CD4-positive, alpha-beta T cell treated with Interleukin-17A for 4 hours (primary cell): ENCODE measurements around the gene CUL5.
"Not testable (repeated sequence)": the region's sequence is repeated elsewhere in the genome, so short reads cannot be mapped to it uniquely, and the experiment has no call there.

ENCODE experiments used
- DNase-seq: peaks from one replicate; pipeline ENCODE4 v3.0.0-alpha.2; 2020; ENCODE audit warnings: mixed read lengths

Gene CUL5

DNA sequence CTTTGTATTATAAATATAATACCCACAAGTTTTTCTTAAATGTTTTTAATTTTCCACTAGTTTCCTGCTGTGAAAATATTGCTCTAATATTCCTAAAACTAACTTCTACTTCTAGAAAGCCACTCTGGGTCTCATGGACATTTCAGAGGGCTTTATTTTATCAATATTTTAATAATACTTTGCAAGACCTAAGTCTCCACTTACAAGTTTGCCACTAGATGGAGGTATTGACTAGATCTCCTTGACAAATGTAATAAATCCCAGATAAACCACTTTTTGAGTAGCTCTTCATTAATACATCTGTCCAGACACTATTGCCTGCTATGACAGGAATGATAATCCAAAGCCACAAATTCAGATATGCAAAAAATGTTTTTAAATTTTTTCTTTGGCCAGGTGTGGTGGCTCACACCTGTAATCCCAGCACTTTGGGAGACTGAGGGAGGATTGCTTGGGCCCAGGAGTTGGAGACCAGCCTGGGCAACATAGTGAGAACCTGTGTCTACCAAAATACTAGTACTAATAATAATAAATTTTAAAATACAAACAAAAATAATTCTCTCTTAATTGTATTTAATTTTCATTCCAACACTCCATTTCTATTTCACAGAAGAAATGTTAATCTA, 109.2 kb downstream of the CUL5 start:
- no peak for DNase-seq

DNA sequence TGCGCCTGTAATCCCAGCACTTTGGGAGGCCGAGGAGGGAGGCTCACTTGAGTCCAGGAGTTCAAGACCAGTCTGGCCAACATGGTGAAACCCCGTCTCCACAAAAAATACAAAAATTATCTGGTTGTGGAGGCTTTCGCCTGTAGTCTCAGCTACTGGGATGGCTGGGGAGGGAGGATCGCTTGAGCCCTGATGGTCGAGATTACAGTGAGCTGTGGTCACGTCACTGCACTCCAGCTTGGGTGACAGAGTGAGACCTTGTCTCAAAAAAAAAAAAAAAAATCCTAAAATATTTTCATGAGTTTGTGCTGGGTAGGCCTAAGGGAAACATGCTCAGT, 112.2 kb downstream of the CUL5 start:
- not testable (repeated sequence) for DNase-seq

DNA sequence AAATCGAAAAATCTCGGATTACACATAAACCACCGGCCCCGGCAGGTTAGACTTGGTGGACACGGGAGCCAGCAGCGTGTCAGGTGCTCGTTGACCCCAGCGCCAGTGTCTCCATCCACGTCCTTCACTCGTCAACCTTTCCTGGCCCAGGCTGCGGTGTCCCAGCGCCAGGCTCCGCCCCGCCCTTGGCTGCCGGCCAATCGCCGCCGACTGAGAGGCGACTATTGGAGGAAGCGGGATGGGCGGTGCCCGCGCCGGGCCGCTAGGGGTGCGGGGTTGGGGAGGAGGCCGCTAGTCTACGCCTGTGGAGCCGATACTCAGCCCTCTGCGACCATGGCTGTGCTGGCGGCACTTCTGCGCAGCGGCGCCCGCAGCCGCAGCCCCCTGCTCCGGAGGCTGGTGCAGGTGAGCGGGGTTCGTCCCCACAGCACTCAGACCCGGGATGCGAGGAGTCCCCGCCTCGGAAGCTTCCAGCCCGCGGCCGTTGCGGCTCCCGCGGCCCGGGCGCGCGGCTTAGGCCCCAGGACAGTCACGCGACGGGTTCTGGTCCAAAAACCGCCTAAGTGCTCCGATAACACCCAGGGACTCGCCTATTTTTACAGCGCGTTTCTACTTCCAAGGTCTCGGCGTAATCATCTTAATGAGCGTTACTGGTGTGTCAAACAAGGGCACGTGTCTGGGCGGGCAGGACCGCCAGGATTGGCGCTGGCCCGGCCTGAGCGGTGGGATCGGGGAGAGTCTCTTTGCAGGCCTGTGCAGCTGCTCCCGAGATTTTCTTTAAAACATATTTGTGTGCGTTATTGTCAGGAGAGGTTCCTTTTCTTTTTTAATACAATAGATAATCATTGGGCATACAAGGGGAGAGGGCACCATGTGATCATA, 112.8 kb downstream of the CUL5 start, which contains the start of gene ACAT1:
ACAT1 (plus strand) TSS at position 294 of the 882 bp plus-strand sequence; CDS start at position 334, 40 bp downstream.
- DNase-seq, result peak; percentile 98

DNA sequence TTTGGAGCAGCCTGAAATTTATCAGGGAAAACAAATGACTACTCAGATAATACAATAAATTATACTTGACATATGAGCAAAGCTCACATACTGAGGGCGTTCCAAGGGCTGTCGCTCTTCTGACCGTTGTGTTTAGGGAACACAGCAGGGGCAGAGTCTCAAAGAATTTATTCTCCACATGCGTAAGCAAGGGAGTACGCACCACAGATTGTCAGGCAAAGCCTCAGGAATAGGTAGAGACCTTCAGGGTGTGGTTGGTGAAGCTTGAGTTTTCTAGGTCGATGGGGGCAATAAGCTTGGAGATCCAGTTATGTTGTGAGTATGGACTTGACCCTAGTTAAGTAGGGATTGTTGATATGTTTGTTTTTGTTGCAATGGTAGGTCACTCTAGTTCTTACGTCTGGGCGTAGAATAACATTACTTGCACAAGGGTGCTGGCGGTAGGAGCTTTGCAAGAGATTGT, 113.5 kb downstream of the CUL5 start:
- DNase-seq, result no peak

GRCh38 chr11:108125096-108125495, 116.4 kb downstream of the CUL5 start:
- DNase-seq, result no peak

- DNase-seq, result no peak
These were observed 120.1 kb downstream of the CUL5 start for GRCh38 chr11:108128772-108129171.

DNA sequence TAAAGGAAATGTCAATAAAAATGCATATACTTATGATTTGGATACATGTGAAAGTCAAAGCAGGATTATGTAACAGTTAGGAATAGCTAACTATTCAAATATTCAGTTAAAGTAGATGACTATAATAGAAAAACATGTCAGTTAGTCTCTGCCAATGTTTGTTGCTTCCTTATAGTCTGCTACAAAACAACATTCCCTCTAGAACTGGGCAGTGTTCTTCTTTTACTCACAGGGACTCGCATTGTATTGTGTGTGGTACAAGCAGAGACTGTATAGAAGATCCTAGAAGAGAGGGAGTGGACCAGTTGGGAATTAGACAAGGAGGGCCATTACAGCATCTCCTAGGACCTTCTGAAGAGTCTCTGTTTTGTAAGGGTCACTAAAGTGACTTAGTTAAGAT, 123.3 kb downstream of the CUL5 start:
- no peak for DNase-seq

DNA sequence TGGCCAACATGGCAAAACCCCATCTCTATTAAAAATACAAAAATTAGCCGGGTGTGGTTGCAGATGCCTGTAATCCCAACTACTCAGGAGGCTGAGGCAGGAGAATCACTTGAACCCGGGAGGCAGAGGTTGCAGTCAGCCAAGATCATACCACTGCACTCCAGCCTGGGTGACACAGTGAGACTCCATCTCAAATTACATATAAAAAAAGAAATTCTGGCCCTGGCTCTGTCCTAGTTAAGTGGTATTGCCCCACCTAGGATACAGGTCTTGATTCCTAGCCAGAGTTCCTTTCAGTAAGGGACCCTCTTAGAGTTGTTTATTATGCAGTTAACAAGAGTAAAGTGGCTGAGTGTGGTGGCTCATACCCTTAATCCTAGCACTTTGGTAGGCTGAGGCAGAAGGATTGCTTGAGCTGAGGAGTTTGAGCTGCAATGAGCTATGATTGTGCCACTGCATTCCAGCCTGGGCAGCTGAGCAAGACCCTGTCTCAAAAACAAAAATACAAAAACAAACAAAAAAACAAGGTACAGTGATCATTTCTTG, 124.4 kb downstream of the CUL5 start:
- DNase-seq, result not testable (repeated sequence)

- DNase-seq, result peak; percentile 15
These were observed 127.3 kb downstream of the CUL5 start for GRCh38 chr11:108135845-108136544.

GRCh38 chr11:108137212-108137611, 128.5 kb downstream of the CUL5 start:
- DNase-seq, result no peak

GRCh38 chr11:108142304-108142703, 133.6 kb downstream of the CUL5 start:
- no peak for DNase-seq

- DNase-seq, result no peak
These were observed 135.9 kb downstream of the CUL5 start for GRCh38 chr11:108144615-108145014.

GRCh38 chr11:108147150-108147549, 138.5 kb downstream of the CUL5 start:
- no peak for DNase-seq

DNA sequence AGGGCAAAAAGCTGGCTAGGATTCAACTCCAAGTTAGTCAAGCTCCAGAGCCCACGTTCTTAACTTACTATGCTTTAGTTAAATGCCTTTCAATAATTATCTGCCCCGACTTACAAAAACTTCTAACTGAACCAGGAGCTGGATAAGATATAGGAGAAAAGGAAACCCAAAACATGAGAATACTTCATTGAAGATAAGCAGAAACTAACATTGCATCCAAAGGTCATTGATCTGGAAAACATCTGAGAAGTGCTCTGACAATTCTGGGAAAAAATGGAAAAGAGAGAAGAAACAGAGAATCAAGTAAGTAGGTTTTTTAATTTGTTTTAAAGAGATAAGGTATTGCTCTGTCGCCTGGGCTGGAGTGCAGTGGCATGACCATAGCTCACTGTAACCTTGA, 139.9 kb downstream of the CUL5 start:
- no peak for DNase-seq

DNA sequence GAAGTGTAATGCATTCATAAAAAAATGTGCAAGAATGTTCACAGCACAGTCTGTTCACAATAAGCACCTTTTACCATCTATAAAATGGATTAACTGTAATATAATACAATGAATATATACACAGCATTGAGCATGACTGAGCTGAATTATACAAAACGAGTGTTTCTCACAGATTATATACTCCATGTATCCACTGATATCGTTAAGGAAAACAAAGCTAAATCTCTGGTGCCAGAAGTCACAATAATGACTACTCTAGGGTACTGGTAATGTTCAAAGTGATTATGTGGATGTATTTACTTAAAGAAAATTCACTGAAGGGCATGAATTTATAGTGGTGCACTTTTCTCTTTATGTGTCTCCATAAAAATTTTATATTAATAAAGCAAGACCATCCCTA, 145.9 kb downstream of the CUL5 start:
- no peak for DNase-seq
